PC-9 (cell line): ENCODE measurements around the gene HAUS6.

Source experiments
- EZH2 ChIP-seq: fragments of 200-600 bp; sonication (generic); IDR thresholded peaks from 2 replicates; pipeline ENCODE4 v1.8.0; 2017; ENCODE audit warnings: antibody characterized with exemption, low read depth
- TF ChIP-seq, protein P1 (sequence below): fragments of 200-600 bp; sonication (generic); conservative IDR thresholded peaks from 2 replicates; pipeline ENCODE4 v1.6.1; 2017; ENCODE audit warnings: mixed run types, antibody characterized with exemption, mild to moderate bottlenecking, moderate library complexity

DNA sequence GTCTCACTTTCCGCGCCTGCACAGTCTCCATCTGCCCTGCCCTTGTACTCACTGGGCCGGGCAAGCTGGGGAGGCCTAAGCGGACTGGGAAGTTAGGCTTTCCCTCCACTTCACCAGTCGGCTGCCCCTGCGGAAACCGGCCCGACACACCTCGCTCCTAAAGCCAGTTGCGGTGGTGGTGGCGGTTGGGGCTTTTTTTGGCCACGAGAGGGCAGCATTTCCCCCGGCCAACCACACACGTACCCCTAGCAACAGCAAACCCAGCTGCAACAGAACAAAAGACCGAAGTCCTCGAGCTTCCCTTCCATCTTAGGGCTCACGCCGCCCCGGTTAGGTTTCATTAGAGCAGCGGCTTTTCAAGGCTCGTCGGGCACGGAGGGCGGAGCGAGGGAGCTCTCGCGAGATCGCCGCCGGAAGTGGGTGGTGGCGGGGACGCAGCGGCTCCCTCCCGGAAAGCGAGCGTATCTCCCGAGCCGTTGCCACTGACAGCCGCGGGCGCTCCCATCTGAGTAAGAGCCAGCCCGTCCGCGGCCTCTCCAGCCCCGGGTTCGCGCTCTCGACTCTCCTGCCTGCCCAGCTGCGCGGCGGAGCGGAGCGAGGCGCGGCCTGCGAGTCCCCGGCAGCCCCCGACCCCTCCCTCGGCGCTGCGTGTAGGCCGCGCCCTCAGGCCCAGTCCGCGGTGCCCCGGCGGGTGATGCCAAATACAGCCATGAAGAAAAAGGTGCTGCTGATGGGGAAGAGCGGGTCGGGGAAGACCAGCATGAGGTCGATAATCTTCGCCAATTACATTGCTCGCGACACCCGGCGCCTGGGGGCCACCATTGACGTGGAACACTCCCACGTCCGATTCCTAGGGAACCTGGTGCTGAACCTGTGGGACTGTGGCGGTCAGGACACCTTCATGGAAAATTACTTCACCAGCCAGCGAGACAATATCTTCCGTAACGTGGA is 53.5 kb downstream of the HAUS6 start, which contains the start of gene RRAGA:
- TF ChIP-seq, protein P1, sequence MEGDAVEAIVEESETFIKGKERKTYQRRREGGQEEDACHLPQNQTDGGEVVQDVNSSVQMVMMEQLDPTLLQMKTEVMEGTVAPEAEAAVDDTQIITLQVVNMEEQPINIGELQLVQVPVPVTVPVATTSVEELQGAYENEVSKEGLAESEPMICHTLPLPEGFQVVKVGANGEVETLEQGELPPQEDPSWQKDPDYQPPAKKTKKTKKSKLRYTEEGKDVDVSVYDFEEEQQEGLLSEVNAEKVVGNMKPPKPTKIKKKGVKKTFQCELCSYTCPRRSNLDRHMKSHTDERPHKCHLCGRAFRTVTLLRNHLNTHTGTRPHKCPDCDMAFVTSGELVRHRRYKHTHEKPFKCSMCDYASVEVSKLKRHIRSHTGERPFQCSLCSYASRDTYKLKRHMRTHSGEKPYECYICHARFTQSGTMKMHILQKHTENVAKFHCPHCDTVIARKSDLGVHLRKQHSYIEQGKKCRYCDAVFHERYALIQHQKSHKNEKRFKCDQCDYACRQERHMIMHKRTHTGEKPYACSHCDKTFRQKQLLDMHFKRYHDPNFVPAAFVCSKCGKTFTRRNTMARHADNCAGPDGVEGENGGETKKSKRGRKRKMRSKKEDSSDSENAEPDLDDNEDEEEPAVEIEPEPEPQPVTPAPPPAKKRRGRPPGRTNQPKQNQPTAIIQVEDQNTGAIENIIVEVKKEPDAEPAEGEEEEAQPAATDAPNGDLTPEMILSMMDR: peak; percentile 83
- TF ChIP-seq EZH2: no peak
